Uterus (tissue), 4 donors: ENCODE results near the gene SSC4D. TPM values are rescaled to one million over a fixed set of nuclear protein-coding genes. Genes with fewer than 3 reads are reported as not detected.
A peak's percentile ranks its signal among the peaks of the same experiment; 100 is the strongest.

Source experiments
- DNase-seq, 2 donors: peaks; one replicate each; pipeline ENCODE4 v3.0.0-alpha.2; 2019 to 2020
- H3K27ac ChIP-seq, 2 donors: fragments of 200-600 bp; sonication (generic); 1 replicate in 1 of 2; 2 replicates in 1 of 2; pipeline ENCODE4 v1.5.1; 2016 to 2018
- H3K27me3 ChIP-seq, 2 donors: fragments of 200-600 bp; sonication (generic); one replicate each; pipeline ENCODE4 v1.5.1; 2018 to 2019; ENCODE audit warnings: control low read depth in 1 of 2
- H3K36me3 ChIP-seq, 2 donors: fragments of 200-600 bp; sonication (generic); one replicate each; pipeline ENCODE4 v1.5.1; 2019; ENCODE audit warnings: control low read depth in 1 of 2
- H3K4me1 ChIP-seq, 2 donors: fragments of 200-600 bp; sonication (generic); one replicate each; pipeline ENCODE4 v1.5.1; 2018 to 2019; ENCODE audit warnings: control low read depth in 1 of 2
- H3K4me3 ChIP-seq, 2 donors: fragments of 200-600 bp; sonication (generic); 1 replicate in 1 of 2; 2 replicates in 1 of 2; pipeline ENCODE4 v1.5.1; 2018 to 2019; ENCODE audit warnings: mild to moderate bottlenecking in 1 of 2
- H3K9me3 ChIP-seq, 2 donors: fragments of 200-600 bp; sonication (generic); one replicate each; pipeline ENCODE4 v1.5.1; 2019; ENCODE audit warnings: control low read depth in 1 of 2
- POLR2A ChIP-seq, 2 donors: fragments of 450-650 bp; IDR thresholded peaks; one replicate each; pipeline ENCODE4 v1.6.1; 2016; ENCODE audit warnings: antibody characterized with exemption in 2 of 2, mild to moderate bottlenecking in 1 of 2, moderate library complexity in 1 of 2
- intact Hi-C: fragments of 100-400 bp; cut with DNase I; formaldehyde crosslinking; loops from one replicate; pipeline ENCODE4 v1.15.1; 2023; ENCODE audit warnings: low total_unique reads
- total RNA-seq, 4 donors: library from RNA; depleted of rRNA in 3 of 4; stranded (reverse); fragments of >200 nt in 3 of 4; gene quantifications; one replicate each; pipeline versions ENCODE4 v1.1.0 to v1.2.4, GENCODE V29; 2014 to 2023
- TF ChIP-seq, protein P1 (sequence below), 4 experiments: fragments of 200-600 bp in 2 of 4; fragments of 450-650 bp in 2 of 4; sonication (generic) in 2 of 4; IDR thresholded peaks; one replicate each; pipeline ENCODE4 v1.5.1; 2016 to 2019; ENCODE audit warnings: antibody characterized with exemption in 4 of 4, mild to moderate bottlenecking in 2 of 4, moderate library complexity in 1 of 4
- donor health status: DM: yes; HTN: yes; CAD: no.

The SSC4D gene
- total RNA-seq, 4 donors from 2014 or later = 0.37 to 1.0 TPM; not detected in 2

DNA sequence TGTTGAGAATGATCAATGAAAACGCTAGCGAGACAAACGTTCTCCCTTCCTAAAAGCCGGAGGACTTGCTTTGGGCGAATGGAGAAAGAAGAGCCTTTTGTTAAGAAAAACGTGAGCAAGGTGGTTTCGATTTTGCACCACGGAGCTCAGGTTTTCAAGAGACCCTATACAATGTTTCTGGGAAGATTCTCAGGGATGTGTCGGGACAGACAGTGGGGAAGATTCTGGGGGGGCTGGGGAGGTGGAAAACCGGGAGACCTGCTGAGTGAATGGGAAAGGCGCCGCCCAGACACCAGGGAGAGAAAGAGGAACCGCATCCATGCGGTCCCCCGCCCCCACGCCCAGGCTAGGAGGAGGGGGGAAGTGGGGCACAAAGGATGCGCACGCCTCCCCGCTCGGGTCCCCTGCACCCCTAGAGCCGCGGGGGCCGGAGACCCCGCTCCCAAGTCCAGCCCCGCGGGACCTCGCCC is 51.5 kb downstream of the SSC4D start:
- peak; percentile 62 for DNase-seq
- Histone ChIP-seq H3K36me3 (no peaks in the 10 kb centered on the region), H3K27me3 (no peaks in the 10 kb centered on the region), H3K4me1 (no peaks in the 10 kb centered on the region), H3K9me3 (no peaks in the 10 kb centered on the region), H3K4me3 (peak overlapping the region; percentile 85 to 92), H3K27ac (peak overlapping the region; percentile 95 to 99)
- TF ChIP-seq POLR2A (IDR thresholded peaks at IDR 0.05) = peak in 1 of 2 donors; percentile 28
- TF ChIP-seq, protein P1, sequence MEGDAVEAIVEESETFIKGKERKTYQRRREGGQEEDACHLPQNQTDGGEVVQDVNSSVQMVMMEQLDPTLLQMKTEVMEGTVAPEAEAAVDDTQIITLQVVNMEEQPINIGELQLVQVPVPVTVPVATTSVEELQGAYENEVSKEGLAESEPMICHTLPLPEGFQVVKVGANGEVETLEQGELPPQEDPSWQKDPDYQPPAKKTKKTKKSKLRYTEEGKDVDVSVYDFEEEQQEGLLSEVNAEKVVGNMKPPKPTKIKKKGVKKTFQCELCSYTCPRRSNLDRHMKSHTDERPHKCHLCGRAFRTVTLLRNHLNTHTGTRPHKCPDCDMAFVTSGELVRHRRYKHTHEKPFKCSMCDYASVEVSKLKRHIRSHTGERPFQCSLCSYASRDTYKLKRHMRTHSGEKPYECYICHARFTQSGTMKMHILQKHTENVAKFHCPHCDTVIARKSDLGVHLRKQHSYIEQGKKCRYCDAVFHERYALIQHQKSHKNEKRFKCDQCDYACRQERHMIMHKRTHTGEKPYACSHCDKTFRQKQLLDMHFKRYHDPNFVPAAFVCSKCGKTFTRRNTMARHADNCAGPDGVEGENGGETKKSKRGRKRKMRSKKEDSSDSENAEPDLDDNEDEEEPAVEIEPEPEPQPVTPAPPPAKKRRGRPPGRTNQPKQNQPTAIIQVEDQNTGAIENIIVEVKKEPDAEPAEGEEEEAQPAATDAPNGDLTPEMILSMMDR (IDR thresholded peaks at IDR 0.05) = no peak
- intact Hi-C loops = no loop called here

DNA sequence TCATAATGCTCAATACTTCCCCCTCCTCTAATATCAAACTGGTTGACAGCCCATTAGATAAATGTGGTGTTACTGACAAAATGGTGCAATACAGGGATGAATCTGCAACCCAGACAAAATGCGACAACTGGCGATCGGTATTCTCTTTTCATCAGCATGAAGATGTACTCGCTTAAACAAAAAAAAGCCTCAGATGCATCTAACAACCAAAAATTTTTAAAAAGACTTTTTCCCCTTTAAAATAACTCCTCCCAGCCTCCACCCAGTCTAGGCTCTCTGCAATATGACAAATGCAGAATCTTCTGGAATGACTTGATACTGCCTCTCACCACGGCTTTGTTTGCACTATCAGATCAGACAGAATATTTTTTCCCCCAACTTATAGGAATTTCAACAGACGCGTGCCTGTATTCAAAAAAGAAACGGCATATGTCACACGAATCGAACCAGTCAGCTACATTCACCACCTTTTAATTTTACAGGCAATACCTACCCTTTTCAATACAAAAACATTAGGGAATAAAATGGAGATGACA is 52.0 kb downstream of the SSC4D start:
- no peaks in the 10 kb centered on the region for H3K9me3 ChIP-seq
- intact Hi-C loops = no loop called here
- H3K4me1 ChIP-seq = no peaks in the 10 kb centered on the region
- H3K27me3 ChIP-seq = no peaks in the 10 kb centered on the region
- peak overlapping the region; percentile 95 to 99 for H3K27ac ChIP-seq
- no peaks in the 10 kb centered on the region for H3K36me3 ChIP-seq
- no peak for TF ChIP-seq POLR2A (IDR thresholded peaks at IDR 0.05)
- TF ChIP-seq, protein P1 (IDR thresholded peaks at IDR 0.05) = no peak
- no peak for DNase-seq
- peak overlapping the region; percentile 85 to 92 for H3K4me3 ChIP-seq

DNA sequence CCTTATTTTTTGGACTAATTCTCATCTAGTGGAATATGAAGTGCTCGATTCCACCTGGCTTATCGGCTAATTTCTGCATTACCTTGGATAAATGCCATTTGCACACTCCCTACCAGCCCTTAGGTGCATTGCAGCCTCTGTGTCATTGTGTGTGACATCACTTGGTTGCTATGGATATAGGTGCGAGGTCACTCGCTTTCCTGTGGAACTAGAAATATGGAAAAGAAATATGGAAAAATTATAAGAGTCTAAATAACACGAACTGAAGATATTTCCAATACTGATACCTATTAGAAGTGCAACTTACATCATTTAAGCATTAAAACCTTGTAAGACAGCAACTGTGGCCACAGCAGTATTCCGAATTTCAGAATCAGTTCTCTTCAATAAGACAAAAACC is 52.7 kb downstream of the SSC4D start:
- Histone ChIP-seq H3K4me3 (peak overlapping the region; percentile 85 to 92), H3K27me3 (no peaks in the 10 kb centered on the region), H3K9me3 (no peaks in the 10 kb centered on the region), H3K36me3 (no peaks in the 10 kb centered on the region), H3K27ac (peak overlapping the region; percentile 95 to 99), H3K4me1 (no peaks in the 10 kb centered on the region)
- no peak for DNase-seq
- no peak for TF ChIP-seq POLR2A (IDR thresholded peaks at IDR 0.05)
- TF ChIP-seq, protein P1 (IDR thresholded peaks at IDR 0.05) = peak in 1 of 4 experiments; percentile 17
- intact Hi-C loops = no loop called here

DNA sequence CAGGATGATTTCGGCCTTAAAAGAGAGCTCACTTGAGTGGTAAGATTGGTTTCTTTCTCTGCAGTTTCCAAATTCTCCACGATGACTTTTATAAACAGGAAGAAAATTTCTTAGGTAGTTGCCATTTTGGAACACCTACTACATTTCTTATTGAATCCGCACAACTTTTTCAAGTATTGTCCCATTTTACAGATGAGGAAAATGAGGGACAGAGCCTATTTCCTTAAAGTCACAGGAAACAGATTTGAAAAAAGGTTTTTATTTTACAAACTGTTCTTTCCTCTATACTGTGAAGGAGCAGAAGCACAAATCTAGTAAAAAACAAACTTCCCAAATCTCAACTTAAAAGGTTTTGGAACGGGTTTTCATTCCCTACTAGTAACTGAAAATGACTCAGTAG is 53.4 kb downstream of the SSC4D start:
- no peak for DNase-seq
- no peak overlapping the region for H3K4me3 ChIP-seq
- H3K27me3 ChIP-seq = no peaks in the 10 kb centered on the region
- TF ChIP-seq, protein P1 (IDR thresholded peaks at IDR 0.05) = no peak
- TF ChIP-seq POLR2A (IDR thresholded peaks at IDR 0.05) = no peak
- H3K27ac ChIP-seq = peak overlapping the region in 1 of 2 donors; percentile 99
- intact Hi-C loops = no loop called here
- no peaks in the 10 kb centered on the region for H3K36me3 ChIP-seq
- no peaks in the 10 kb centered on the region for H3K9me3 ChIP-seq
- no peaks in the 10 kb centered on the region for H3K4me1 ChIP-seq

DNA sequence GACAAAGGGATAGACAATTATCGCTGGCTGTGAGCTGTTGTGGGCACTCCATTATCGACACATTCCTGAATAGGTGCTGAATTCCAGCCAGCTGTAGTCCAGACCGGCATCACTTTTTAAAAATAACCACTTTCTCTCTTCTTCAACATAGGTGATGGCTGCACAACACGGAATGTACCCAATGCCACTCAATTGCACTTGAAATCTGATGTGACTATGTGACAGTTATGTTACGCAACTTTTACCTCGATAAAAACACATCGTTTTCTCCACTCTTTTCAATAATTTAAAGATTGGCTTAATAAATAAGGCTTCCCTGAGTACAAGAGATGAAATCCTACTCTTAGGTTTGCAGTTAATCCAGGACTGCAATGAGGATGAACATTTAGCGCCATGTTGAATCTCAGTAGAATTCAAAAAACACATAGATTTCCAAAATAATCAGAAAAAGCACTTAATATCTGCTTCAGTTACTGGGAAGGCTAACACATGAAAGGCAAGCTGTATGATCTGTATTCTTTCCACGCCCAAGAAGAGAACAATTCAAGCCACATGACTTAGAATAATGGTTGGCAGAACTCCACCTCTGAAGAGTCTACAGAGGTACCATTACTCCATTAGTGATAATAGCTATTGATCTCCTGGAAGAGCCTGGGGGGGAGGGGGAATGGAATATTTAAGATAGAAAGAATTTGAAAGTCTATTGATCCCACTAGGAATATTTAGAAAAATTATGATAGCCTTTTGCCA is 54.3 kb downstream of the SSC4D start:
- Histone ChIP-seq H3K4me3 (no peak overlapping the region), H3K4me1 (no peaks in the 10 kb centered on the region), H3K27me3 (no peaks in the 10 kb centered on the region), H3K36me3 (no peaks in the 10 kb centered on the region), H3K27ac (no peak overlapping the region), H3K9me3 (no peaks in the 10 kb centered on the region)
- intact Hi-C loops = no loop called here
- TF ChIP-seq, protein P1 (IDR thresholded peaks at IDR 0.05) = no peak
- TF ChIP-seq POLR2A (IDR thresholded peaks at IDR 0.05) = no peak
- no peak for DNase-seq
